SU-DHL-6 (cell line): ENCODE data around the gene NIT2.
"Not testable (repeated sequence)": the region's sequence is repeated elsewhere in the genome, so short reads cannot be mapped to it uniquely, and the experiment has no call there.

Experiments
- H2AFZ ChIP-seq: fragments of 200-600 bp; sonication (generic); 2 replicates; pipeline ENCODE4 v1.6.1; 2014; ENCODE audit warnings: low read depth, mild to moderate bottlenecking, moderate library complexity, mixed read lengths, antibody characterized with exemption, low read length; ENCODE audit not compliant: severe bottlenecking
- H3F3A ChIP-seq: fragments of 200-600 bp; shearing (Covaris generic); 2 replicates; pipeline ENCODE4 v1.6.0; 2016; ENCODE audit warnings: antibody characterized with exemption, mild to moderate bottlenecking; ENCODE audit not compliant: insufficient read depth
- H3K27ac ChIP-seq: fragments of 200-600 bp; sonication (generic); 2 replicates; pipeline ENCODE4 v1.5.1; 2016; ENCODE audit warnings: low read depth, mild to moderate bottlenecking, low read length, moderate library complexity, mixed read lengths
- H3K27me3 ChIP-seq: fragments of 200-600 bp; sonication (generic), shearing (Covaris generic); 2 replicates; pipeline ENCODE4 v1.6.0; 2014; ENCODE audit warnings: mild to moderate bottlenecking, low read length
- H3K36me3 ChIP-seq: fragments of 200-600 bp; sonication (generic); 2 replicates; pipeline ENCODE4 v1.6.1; 2014; ENCODE audit warnings: mild to moderate bottlenecking, low read length, mixed read lengths
- H3K4me2 ChIP-seq: fragments of 300-600, 200-600 bp; shearing (Covaris generic), sonication (generic); 2 replicates; pipeline ENCODE4 v1.6.0; 2014; ENCODE audit warnings: low read length, low read depth, mild to moderate bottlenecking; ENCODE audit not compliant: poor library complexity, severe bottlenecking
- H3K4me3 ChIP-seq: fragments of 200-600 bp; sonication (generic); 2 replicates; pipeline ENCODE4 v1.5.1; 2014; ENCODE audit warnings: antibody characterized with exemption, low read length, mild to moderate bottlenecking, mixed read lengths; ENCODE audit not compliant: insufficient read depth, poor library complexity, severe bottlenecking
- H3K79me2 ChIP-seq: fragments of 200-600 bp; sonication (generic); 2 replicates; pipeline ENCODE4 v1.6.1; 2014; ENCODE audit warnings: mild to moderate bottlenecking, low read length, moderate library complexity; ENCODE audit not compliant: insufficient read depth
- H3K9ac ChIP-seq: fragments of 200-600 bp; sonication (generic); 2 replicates; pipeline ENCODE4 v1.7.0; 2014; ENCODE audit warnings: mild to moderate bottlenecking, low read length
- H3K9me2 ChIP-seq: fragments of 200-600 bp; sonication (generic); replicated peaks from 2 replicates; pipeline ENCODE4 v1.6.1; 2014; ENCODE audit warnings: low read length; ENCODE audit not compliant: insufficient read depth
- H3K9me3 ChIP-seq: fragments of 200-600 bp; sonication (generic); 2 replicates; pipeline ENCODE4 v1.6.1; 2014; ENCODE audit warnings: low read length, mixed read lengths; ENCODE audit not compliant: insufficient read depth
- H4K20me1 ChIP-seq: fragments of 200-600 bp; sonication (generic); 2 replicates; pipeline ENCODE4 v1.6.1; 2014; ENCODE audit warnings: low read depth, mild to moderate bottlenecking, antibody characterized with exemption, low read length, moderate library complexity, mixed read lengths
- EZH2phosphoT487 ChIP-seq: fragments of 200-600 bp; sonication (generic), shearing (Covaris generic); conservative IDR thresholded peaks from 2 replicates; pipeline ENCODE4 v1.6.1; 2018; ENCODE audit warnings: mild to moderate bottlenecking, antibody characterized with exemption, low read length, moderate library complexity, mixed read lengths
- TF ChIP-seq, protein P1 (sequence below): fragments of 200-600 bp; sonication (generic); IDR thresholded peaks from one replicate; pipeline ENCODE4 v1.5.1; 2017; ENCODE audit warnings: antibody characterized with exemption, mild to moderate bottlenecking, low read length, moderate library complexity; ENCODE audit not compliant: insufficient read depth, poor library complexity, severe bottlenecking

NIT2 gene

DNA sequence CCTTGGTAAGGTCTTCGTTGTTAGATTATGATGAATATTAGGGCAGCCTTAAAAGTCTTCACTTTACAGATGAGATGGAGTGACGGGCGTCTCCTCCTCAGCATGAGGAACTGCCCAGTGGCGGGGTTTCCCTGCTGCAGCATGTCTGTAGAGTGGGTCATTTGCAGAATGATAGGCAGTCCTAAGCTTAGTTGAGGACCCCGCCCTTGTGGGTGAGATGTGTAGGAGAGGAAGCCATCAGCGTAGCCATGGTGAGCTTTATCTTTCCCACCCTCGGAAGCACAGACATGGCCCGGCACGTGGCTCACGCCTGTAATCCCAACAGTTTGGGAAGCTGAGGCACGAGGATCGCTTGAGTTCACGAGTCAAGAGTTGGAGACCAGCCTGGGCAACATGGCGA, 877 bp downstream of the NIT2 start:
- TF ChIP-seq, protein P1, sequence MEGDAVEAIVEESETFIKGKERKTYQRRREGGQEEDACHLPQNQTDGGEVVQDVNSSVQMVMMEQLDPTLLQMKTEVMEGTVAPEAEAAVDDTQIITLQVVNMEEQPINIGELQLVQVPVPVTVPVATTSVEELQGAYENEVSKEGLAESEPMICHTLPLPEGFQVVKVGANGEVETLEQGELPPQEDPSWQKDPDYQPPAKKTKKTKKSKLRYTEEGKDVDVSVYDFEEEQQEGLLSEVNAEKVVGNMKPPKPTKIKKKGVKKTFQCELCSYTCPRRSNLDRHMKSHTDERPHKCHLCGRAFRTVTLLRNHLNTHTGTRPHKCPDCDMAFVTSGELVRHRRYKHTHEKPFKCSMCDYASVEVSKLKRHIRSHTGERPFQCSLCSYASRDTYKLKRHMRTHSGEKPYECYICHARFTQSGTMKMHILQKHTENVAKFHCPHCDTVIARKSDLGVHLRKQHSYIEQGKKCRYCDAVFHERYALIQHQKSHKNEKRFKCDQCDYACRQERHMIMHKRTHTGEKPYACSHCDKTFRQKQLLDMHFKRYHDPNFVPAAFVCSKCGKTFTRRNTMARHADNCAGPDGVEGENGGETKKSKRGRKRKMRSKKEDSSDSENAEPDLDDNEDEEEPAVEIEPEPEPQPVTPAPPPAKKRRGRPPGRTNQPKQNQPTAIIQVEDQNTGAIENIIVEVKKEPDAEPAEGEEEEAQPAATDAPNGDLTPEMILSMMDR: no peak
- no peak for TF ChIP-seq EZH2phosphoT487
- Histone ChIP-seq H3F3A (peaks cover 9% of the 10 kb centered on the region; the same call in 1 of the 2 replicates), H3K9ac (peak overlapping the region; percentile 74), H4K20me1 (no peaks in the 10 kb centered on the region), H3K79me2 (peaks cover 10% of the 10 kb centered on the region), H2AFZ (peak overlapping the region; percentile 49), H3K4me2 (peak overlapping the region; percentile 96), H3K27me3 (no peaks in the 10 kb centered on the region), H3K36me3 (peaks cover under 1% of the 10 kb centered on the region; the same call in 1 of the 2 replicates), H3K9me2 (no peaks in the 10 kb centered on the region), H3K4me3 (peak overlapping the region; percentile 67), H3K27ac (peak overlapping the region; percentile 74), H3K9me3 (no peaks in the 10 kb centered on the region)

DNA sequence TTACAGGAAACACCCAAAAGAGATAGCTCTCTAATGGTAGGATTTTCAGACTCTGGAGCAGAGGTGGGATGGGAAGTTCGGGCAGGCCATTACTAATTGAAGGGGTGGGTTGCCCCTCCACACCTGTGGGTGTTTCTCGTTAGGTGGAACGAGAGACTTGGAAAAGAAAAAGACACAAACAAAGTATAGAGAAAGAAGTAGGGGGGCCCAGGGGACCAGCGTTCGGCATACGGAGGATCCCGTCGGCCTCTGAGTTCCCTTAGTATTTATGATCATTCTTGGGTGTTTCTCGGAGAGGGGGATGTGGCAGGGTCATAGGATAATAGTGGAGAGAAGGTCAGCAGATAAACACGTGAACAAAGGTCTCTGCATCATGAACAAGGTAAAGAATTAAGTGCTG, 1.7 kb downstream of the NIT2 start:
- H3K4me2 ChIP-seq: peak overlapping the region; percentile 96

GRCh38 chr3:100338911-100339310, 4.4 kb downstream of the NIT2 start:
- Histone ChIP-seq H2AFZ (no peak overlapping the region), H3F3A (no peaks in the 10 kb centered on the region; the same call in 1 of the 2 replicates), H4K20me1 (no peaks in the 10 kb centered on the region), H3K9ac (no peak overlapping the region), H3K9me3 (no peaks in the 10 kb centered on the region), H3K9me2 (no peaks in the 10 kb centered on the region), H3K79me2 (peaks cover 10% of the 10 kb centered on the region), H3K27me3 (no peaks in the 10 kb centered on the region), H3K36me3 (peaks cover 26% of the 10 kb centered on the region; the same call in 1 of the 2 replicates), H3K4me3 (no peak overlapping the region), H3K27ac (no peak overlapping the region), H3K4me2 (no peak overlapping the region)
- no peak for TF ChIP-seq EZH2phosphoT487
- TF ChIP-seq, protein P1: no peak

More for the DNA sequence above, 1.7 kb downstream of the NIT2 start:
- not testable (repeated sequence) for H3K9me3 ChIP-seq, H3F3A ChIP-seq, H3K9me2 ChIP-seq, H3K4me3 ChIP-seq, H3K27ac ChIP-seq, H4K20me1 ChIP-seq, H2AFZ ChIP-seq, H3K27me3 ChIP-seq, H3K36me3 ChIP-seq
- H3K79me2 ChIP-seq: peaks cover 10% of the 10 kb centered on the region
- H3K9ac ChIP-seq: 0 out of 2 replicates have a peak overlapping the region, but pooled peaks have one; percentile 74

GRCh38 chr3:100339786-100340185, 5.2 kb downstream of the NIT2 start:
- H3K9me2 ChIP-seq: no peaks in the 10 kb centered on the region
- H3F3A ChIP-seq: no peaks in the 10 kb centered on the region; the same call in 1 of the 2 replicates
- H2AFZ ChIP-seq: no peak overlapping the region
- H3K27ac ChIP-seq: no peak overlapping the region
- no peaks in the 10 kb centered on the region for H4K20me1 ChIP-seq
- peaks cover 26% of the 10 kb centered on the region; the same call in 1 of the 2 replicates for H3K36me3 ChIP-seq
- TF ChIP-seq, protein P1: no peak
- TF ChIP-seq EZH2phosphoT487: no peak
- no peaks in the 10 kb centered on the region for H3K9me3 ChIP-seq
- H3K4me3 ChIP-seq: no peak overlapping the region
- no peak overlapping the region for H3K4me2 ChIP-seq
- H3K79me2 ChIP-seq: peaks cover 10% of the 10 kb centered on the region
- no peaks in the 10 kb centered on the region for H3K27me3 ChIP-seq
- no peak overlapping the region for H3K9ac ChIP-seq
